Glutamatergic neuron (in vitro differentiated cells): ENCODE data around the gene SELENOO. TPM values are rescaled to one million over a fixed set of nuclear protein-coding genes. Genes with fewer than 3 reads are reported as not detected.

Source experiments
- DNase-seq: peaks from one replicate; pipeline ENCODE4 v3.0.0; 2022
- H3K27ac Mint-ChIP-seq: one replicate; pipeline ENCODE4 v1.8.0; 2020; ENCODE audit warnings: mild to moderate bottlenecking, mixed read lengths, inconsistent platforms; ENCODE audit not compliant: unreplicated experiment
- H3K27me3 Mint-ChIP-seq: one replicate; pipeline ENCODE4 v1.8.0; 2020; ENCODE audit warnings: mild to moderate bottlenecking, moderate library complexity, mixed read lengths, inconsistent platforms; ENCODE audit not compliant: unreplicated experiment
- H3K36me3 Mint-ChIP-seq: one replicate; pipeline ENCODE4 v1.8.0; 2020; ENCODE audit warnings: mild to moderate bottlenecking, mixed read lengths, inconsistent platforms; ENCODE audit not compliant: unreplicated experiment
- H3K4me1 Mint-ChIP-seq: one replicate; pipeline ENCODE4 v1.8.0; 2020; ENCODE audit warnings: mild to moderate bottlenecking, low read depth, mixed read lengths, inconsistent platforms; ENCODE audit not compliant: unreplicated experiment
- H3K4me3 Mint-ChIP-seq: one replicate; pipeline ENCODE4 v1.8.0; 2020; ENCODE audit warnings: mild to moderate bottlenecking, mixed read lengths, inconsistent platforms; ENCODE audit not compliant: unreplicated experiment
- H3K9me3 Mint-ChIP-seq: one replicate; pipeline ENCODE4 v1.8.0; 2020; ENCODE audit warnings: mild to moderate bottlenecking, moderate library complexity, mixed read lengths, inconsistent platforms; ENCODE audit not compliant: unreplicated experiment
- total RNA-seq: library from RNA; stranded (reverse); fragmentation: NEBNext Ultra II Directional; extraction: Animal tissue kit (Norgen Biotek cat#: 25700); gene quantifications from one replicate; pipeline ENCODE4 v1.2.1, GENCODE V29; 2021; ENCODE audit not compliant: unreplicated experiment
- TF ChIP-seq, protein P1 (sequence below): fragments of 200-600 bp; sonication (generic); IDR thresholded peaks from one replicate; pipeline ENCODE4 v1.5.0; 2021; ENCODE audit not compliant: partially characterized antibody, unreplicated experiment

The SELENOO gene
- total RNA-seq, 1 donor from 2014 or later = 23.9 TPM

DNA sequence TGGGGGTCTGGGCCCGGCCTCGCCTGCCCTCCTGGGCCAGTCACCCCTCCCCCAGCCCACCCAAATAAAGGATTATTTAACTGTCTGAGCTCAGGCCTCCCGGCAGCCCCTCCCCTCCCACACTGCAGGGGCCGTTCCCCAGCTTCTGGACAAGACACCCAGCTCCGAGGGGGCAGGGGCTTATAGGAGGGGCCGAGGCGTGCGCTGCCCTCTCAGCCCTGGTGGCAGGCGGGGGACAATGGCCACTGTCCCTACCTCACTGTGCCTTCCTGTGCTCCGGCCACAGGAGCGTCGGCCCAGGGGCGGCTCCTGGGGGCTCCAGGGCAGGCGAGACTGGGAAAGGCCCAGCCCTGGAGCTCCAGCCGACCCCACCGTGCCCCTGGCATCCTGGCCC is 2.2 kb upstream of the SELENOO start:
- peaks cover 10% of the 10 kb centered on the region for H3K27me3 Mint-ChIP-seq
- TF ChIP-seq, protein P1, sequence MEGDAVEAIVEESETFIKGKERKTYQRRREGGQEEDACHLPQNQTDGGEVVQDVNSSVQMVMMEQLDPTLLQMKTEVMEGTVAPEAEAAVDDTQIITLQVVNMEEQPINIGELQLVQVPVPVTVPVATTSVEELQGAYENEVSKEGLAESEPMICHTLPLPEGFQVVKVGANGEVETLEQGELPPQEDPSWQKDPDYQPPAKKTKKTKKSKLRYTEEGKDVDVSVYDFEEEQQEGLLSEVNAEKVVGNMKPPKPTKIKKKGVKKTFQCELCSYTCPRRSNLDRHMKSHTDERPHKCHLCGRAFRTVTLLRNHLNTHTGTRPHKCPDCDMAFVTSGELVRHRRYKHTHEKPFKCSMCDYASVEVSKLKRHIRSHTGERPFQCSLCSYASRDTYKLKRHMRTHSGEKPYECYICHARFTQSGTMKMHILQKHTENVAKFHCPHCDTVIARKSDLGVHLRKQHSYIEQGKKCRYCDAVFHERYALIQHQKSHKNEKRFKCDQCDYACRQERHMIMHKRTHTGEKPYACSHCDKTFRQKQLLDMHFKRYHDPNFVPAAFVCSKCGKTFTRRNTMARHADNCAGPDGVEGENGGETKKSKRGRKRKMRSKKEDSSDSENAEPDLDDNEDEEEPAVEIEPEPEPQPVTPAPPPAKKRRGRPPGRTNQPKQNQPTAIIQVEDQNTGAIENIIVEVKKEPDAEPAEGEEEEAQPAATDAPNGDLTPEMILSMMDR = no peak
- no peak overlapping the region for H3K4me3 Mint-ChIP-seq
- peaks cover 8% of the 10 kb centered on the region for H3K4me1 Mint-ChIP-seq
- peaks cover 6% of the 10 kb centered on the region for H3K36me3 Mint-ChIP-seq
- H3K27ac Mint-ChIP-seq = no peak overlapping the region
- peaks cover 9% of the 10 kb centered on the region for H3K9me3 Mint-ChIP-seq
- DNase-seq = no peak

DNA sequence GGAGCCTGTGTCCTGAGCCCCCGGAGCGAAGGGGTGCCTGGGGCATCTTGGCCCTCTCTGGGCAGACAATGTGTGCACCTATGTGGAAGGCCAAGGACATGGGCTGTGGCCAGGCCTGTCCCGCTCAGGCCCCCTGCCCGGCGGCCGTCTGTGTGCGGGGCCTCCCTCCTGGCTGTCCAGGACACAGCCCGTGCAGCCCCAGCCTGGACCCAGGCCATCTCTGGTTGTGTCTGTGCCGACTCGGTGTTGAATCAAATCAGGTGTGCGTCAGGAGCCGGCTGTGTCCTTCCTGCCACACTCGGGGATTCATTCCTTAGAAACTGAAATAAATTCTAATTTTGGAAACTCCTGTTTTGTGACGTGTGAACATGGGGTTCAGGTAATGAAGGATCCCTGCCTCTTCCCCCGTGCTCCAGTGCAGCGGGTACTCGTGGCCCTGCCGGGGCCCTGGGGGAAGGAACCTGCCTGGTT is 1.5 kb upstream of the SELENOO start:
- peak overlapping the region; percentile 74 for H3K4me3 Mint-ChIP-seq
- peaks cover 10% of the 10 kb centered on the region for H3K9me3 Mint-ChIP-seq
- H3K36me3 Mint-ChIP-seq = peaks cover 10% of the 10 kb centered on the region
- no peak for DNase-seq
- H3K27me3 Mint-ChIP-seq = peaks cover 10% of the 10 kb centered on the region
- no peak overlapping the region for H3K27ac Mint-ChIP-seq
- H3K4me1 Mint-ChIP-seq = peaks cover 8% of the 10 kb centered on the region
- TF ChIP-seq, protein P1 = no peak

DNA sequence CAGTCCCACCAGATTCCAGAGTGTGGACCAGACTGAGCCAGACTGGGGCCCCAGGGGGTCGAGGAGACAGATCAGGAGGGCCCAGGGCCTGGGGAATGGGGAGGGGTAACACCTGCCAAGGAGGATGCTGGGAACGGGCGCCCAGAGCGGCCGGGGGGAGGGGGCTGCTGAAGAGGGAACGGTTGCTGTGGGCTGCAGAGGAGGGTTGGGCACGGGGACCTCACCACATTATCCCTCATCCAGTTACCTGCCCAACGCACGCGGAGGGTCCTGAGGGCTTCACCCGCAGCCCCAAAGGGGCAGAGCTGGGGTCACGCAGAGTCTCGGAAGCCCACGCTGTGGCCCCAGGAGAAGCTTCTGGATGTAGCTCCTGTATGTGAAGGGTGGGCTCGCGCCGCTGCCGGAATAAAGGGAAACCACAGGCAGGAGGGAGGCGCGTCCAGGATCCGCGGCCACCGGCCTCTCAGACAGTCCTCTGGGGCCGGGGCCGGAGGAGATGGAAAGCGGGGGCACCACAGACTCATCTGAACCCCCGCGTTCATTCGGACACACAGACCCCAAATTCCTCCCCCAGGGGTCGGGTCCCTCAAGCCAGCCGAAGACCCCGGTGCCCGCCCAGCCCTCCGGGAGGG is 866 bp upstream of the SELENOO start:
- H3K4me1 Mint-ChIP-seq = peaks cover 8% of the 10 kb centered on the region
- H3K27me3 Mint-ChIP-seq = peaks cover 10% of the 10 kb centered on the region
- H3K36me3 Mint-ChIP-seq = peaks cover 10% of the 10 kb centered on the region
- TF ChIP-seq, protein P1 = no peak
- DNase-seq = peak; percentile 59
- H3K27ac Mint-ChIP-seq = peak overlapping the region; percentile 43
- peak overlapping the region; percentile 74 for H3K4me3 Mint-ChIP-seq
- H3K9me3 Mint-ChIP-seq = peaks cover 15% of the 10 kb centered on the region

DNA sequence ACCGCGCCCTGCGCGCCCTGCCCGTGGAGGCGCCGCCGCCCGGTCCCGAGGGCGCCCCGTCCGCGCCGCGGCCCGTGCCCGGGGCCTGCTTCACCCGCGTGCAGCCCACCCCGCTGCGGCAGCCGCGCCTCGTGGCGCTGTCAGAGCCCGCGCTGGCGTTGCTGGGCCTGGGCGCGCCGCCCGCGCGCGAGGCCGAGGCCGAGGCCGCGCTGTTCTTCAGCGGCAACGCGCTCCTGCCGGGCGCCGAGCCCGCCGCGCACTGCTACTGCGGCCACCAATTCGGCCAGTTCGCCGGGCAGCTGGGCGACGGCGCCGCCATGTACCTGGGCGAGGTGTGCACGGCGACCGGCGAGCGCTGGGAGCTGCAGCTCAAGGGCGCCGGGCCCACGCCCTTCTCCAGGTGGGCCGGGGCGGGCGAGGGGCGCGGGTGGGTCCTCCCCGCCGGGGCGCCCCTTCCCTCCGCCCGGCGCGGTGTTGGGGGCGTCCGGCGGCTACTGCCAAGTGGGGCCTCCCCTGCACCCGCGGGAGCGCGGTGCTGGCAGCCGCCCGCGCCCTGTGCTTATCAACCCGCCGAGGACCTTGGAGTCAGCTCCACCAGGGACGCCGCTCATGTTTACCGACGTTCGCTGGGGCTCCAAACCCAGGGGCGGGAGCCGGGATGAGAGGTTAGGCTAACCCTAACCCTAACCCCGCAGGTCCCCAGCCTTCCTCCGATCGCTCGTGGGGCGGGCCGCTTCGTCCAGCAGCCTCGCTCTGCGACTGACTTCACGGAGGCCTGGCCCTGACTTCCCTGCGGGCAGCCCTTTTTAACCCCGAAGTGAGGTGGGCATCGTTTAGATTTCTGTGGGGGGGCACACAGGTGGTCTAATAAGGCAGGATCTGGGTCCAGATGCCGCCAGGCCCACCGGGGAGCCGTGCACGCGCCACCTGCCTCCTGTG is 649 bp downstream of the SELENOO start:
- H3K9me3 Mint-ChIP-seq = peaks cover 15% of the 10 kb centered on the region
- H3K36me3 Mint-ChIP-seq = peaks cover 10% of the 10 kb centered on the region
- TF ChIP-seq, protein P1 = no peak
- H3K27ac Mint-ChIP-seq = peak overlapping the region; percentile 72
- peaks cover 10% of the 10 kb centered on the region for H3K27me3 Mint-ChIP-seq
- DNase-seq = no peak
- H3K4me3 Mint-ChIP-seq = peak overlapping the region; percentile 93
- peaks cover 8% of the 10 kb centered on the region for H3K4me1 Mint-ChIP-seq
